Neural cell (in vitro differentiated cells): ENCODE data around the gene OSBPL9. TPM values are rescaled to one million over a fixed set of nuclear protein-coding genes. Genes with fewer than 3 reads are reported as not detected.

Experiments
- H2AFZ ChIP-seq: fragments of 200-600, 300-800 bp; sonication (generic), shearing (Covaris generic); 2 replicates; pipeline ENCODE4 v1.6.0; 2014; ENCODE audit warnings: low read depth, mild to moderate bottlenecking, antibody characterized with exemption, low read length, moderate library complexity
- H3F3A ChIP-seq: fragments of 200-600 bp; shearing (Covaris generic); 2 replicates; pipeline ENCODE4 v1.6.1; 2016; ENCODE audit warnings: mild to moderate bottlenecking, moderate library complexity, mixed read lengths, antibody characterized with exemption, low read length; ENCODE audit not compliant: insufficient read depth, poor library complexity, severe bottlenecking
- H3K27ac ChIP-seq: fragments of 200-600, 300-800 bp; sonication (generic), shearing (Covaris generic); 2 replicates; pipeline ENCODE4 v1.5.1; 2014; ENCODE audit warnings: mild to moderate bottlenecking, low read length, moderate library complexity
- H3K27me3 ChIP-seq: fragments of 300-800, 200-600 bp; sonication (generic), shearing (Covaris generic); 2 replicates; pipeline ENCODE4 v1.6.0; 2014; ENCODE audit warnings: mild to moderate bottlenecking, low read depth, low read length, moderate library complexity; ENCODE audit not compliant: insufficient read depth
- H3K36me3 ChIP-seq: fragments of 300-800, 200-600 bp; sonication (generic), shearing (Covaris generic); 2 replicates; pipeline ENCODE4 v1.5.1; 2014; ENCODE audit warnings: mild to moderate bottlenecking, antibody characterized with exemption, low read length, moderate library complexity; ENCODE audit not compliant: insufficient read depth
- H3K4me2 ChIP-seq: fragments of 300-800, 200-600 bp; sonication (generic), shearing (Covaris generic); 2 replicates; pipeline ENCODE4 v1.6.0; 2014; ENCODE audit warnings: mild to moderate bottlenecking, low read length
- H3K4me3 ChIP-seq: fragments of 300-800, 200-600 bp; sonication (generic), shearing (Covaris generic); 2 replicates; pipeline ENCODE4 v1.5.1; 2014; ENCODE audit warnings: mild to moderate bottlenecking, low read length, moderate library complexity
- H3K79me2 ChIP-seq: fragments of 200-600 bp; shearing (Covaris generic); replicated peaks from 2 replicates; pipeline ENCODE4 v1.6.0; 2014; ENCODE audit warnings: mild to moderate bottlenecking, low read length, moderate library complexity; ENCODE audit not compliant: insufficient read depth
- H3K9ac ChIP-seq: fragments of 300-800, 200-600 bp; sonication (generic), shearing (Covaris generic); 2 replicates; pipeline ENCODE4 v1.6.1; 2016; ENCODE audit warnings: mild to moderate bottlenecking, low read length, mixed read lengths
- H3K9me2 ChIP-seq: fragments of 200-600 bp; shearing (Covaris generic); 2 replicates; pipeline ENCODE4 v1.6.1; 2016; ENCODE audit warnings: mild to moderate bottlenecking, low read length, mixed read lengths; ENCODE audit not compliant: insufficient read depth
- H3K9me3 ChIP-seq: fragments of 200-600, 300-800 bp; sonication (generic), shearing (Covaris generic); 2 replicates; pipeline ENCODE4 v1.6.1; 2016; ENCODE audit warnings: mild to moderate bottlenecking, mixed run types, low read length, moderate library complexity, mixed read lengths
- H4K20me1 ChIP-seq: fragments of 200-600 bp; shearing (Covaris generic); 2 replicates; pipeline ENCODE4 v1.6.1; 2016; ENCODE audit warnings: mild to moderate bottlenecking, mixed run types; ENCODE audit not compliant: insufficient read depth
- CTCF ChIP-seq: fragments of 450-650 bp; IDR thresholded peaks from 2 replicates; pipeline ENCODE4 v1.5.1; 2014; ENCODE audit warnings: antibody characterized with exemption, mild to moderate bottlenecking, moderate library complexity; ENCODE audit not compliant: poor library complexity, severe bottlenecking
- EP300 ChIP-seq: fragments of 450-650 bp; conservative IDR thresholded peaks from 2 replicates; pipeline ENCODE4 v1.6.1; 2014; ENCODE audit warnings: antibody characterized with exemption, mild to moderate bottlenecking, moderate library complexity; ENCODE audit not compliant: poor library complexity, severe bottlenecking
- EZH2 ChIP-seq: fragments of 200-600, 300-800 bp; shearing (Covaris generic), sonication (generic); IDR thresholded peaks from 2 replicates; pipeline ENCODE4 v1.6.1; 2014; ENCODE audit warnings: antibody characterized with exemption, low read length, borderline replicate concordance, mild to moderate bottlenecking; ENCODE audit not compliant: insufficient read depth, poor library complexity, severe bottlenecking
- MXI1 ChIP-seq: fragments of 450-650 bp; conservative IDR thresholded peaks from 2 replicates; pipeline ENCODE4 v1.6.1; 2014; ENCODE audit warnings: antibody characterized with exemption, mild to moderate bottlenecking; ENCODE audit not compliant: poor library complexity, severe bottlenecking
- POLR2AphosphoS5 ChIP-seq: IDR thresholded peaks from 2 replicates; pipeline ENCODE4 v1.6.1; 2012
- RAD21 ChIP-seq: fragments of 450-650 bp; conservative IDR thresholded peaks from 2 replicates; pipeline ENCODE4 v1.6.1; 2014; ENCODE audit warnings: antibody characterized with exemption, mild to moderate bottlenecking, moderate library complexity
- SMC3 ChIP-seq: fragments of 450-650 bp; conservative IDR thresholded peaks from 2 replicates; pipeline ENCODE4 v1.6.1; 2014; ENCODE audit warnings: antibody characterized with exemption, mild to moderate bottlenecking, moderate library complexity; ENCODE audit not compliant: poor library complexity
- TAF1 ChIP-seq: IDR thresholded peaks from 2 replicates; pipeline ENCODE4 v1.6.1; 2012; ENCODE audit warnings: low read depth
- polyA plus RNA-seq: library from polyadenylated mRNA; depleted of rRNA; stranded (reverse); fragments of >200 nt; gene quantifications from 2 replicates; pipeline ENCODE4 v1.2.3, GENCODE V29; 2014
- TF ChIP-seq, protein P1 (sequence below): IDR thresholded peaks from 2 replicates; pipeline ENCODE4 v1.6.1; 2012; ENCODE audit warnings: borderline replicate concordance

OSBPL9 gene
- polyA plus RNA-seq, 1 donor from 2014 or later, result 117 TPM

GRCh38 chr1:51752073-51752948 lies 135.4 kb downstream of the OSBPL9 start:
- Histone ChIP-seq H3K4me3 (no peak overlapping the region), H3K9me2 (no peaks in the 10 kb centered on the region), H3K4me2 (no peak overlapping the region), H3K79me2 (peaks cover 4% of the 10 kb centered on the region), H3K36me3 (peaks cover 8% of the 10 kb centered on the region), H3K9me3 (no peaks in the 10 kb centered on the region), H3K27me3 (no peaks in the 10 kb centered on the region), H3F3A (no peaks in the 10 kb centered on the region), H3K27ac (no peak overlapping the region), H2AFZ (no peak overlapping the region), H4K20me1 (no peaks in the 10 kb centered on the region), H3K9ac (no peak overlapping the region)
- no peak for TF ChIP-seq MXI1
- TF ChIP-seq TAF1, result no peak
- TF ChIP-seq RAD21, result no peak
- no peak for TF ChIP-seq POLR2AphosphoS5
- TF ChIP-seq CTCF, result no peak
- no peak for TF ChIP-seq SMC3
- TF ChIP-seq, protein P1, sequence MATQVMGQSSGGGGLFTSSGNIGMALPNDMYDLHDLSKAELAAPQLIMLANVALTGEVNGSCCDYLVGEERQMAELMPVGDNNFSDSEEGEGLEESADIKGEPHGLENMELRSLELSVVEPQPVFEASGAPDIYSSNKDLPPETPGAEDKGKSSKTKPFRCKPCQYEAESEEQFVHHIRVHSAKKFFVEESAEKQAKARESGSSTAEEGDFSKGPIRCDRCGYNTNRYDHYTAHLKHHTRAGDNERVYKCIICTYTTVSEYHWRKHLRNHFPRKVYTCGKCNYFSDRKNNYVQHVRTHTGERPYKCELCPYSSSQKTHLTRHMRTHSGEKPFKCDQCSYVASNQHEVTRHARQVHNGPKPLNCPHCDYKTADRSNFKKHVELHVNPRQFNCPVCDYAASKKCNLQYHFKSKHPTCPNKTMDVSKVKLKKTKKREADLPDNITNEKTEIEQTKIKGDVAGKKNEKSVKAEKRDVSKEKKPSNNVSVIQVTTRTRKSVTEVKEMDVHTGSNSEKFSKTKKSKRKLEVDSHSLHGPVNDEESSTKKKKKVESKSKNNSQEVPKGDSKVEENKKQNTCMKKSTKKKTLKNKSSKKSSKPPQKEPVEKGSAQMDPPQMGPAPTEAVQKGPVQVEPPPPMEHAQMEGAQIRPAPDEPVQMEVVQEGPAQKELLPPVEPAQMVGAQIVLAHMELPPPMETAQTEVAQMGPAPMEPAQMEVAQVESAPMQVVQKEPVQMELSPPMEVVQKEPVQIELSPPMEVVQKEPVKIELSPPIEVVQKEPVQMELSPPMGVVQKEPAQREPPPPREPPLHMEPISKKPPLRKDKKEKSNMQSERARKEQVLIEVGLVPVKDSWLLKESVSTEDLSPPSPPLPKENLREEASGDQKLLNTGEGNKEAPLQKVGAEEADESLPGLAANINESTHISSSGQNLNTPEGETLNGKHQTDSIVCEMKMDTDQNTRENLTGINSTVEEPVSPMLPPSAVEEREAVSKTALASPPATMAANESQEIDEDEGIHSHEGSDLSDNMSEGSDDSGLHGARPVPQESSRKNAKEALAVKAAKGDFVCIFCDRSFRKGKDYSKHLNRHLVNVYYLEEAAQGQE, result no peak
- TF ChIP-seq EZH2, result no peak
- no peak for TF ChIP-seq EP300

- Histone ChIP-seq H3K27ac (no peak overlapping the region), H3F3A (no peaks in the 10 kb centered on the region), H3K79me2 (peaks cover 4% of the 10 kb centered on the region), H2AFZ (no peak overlapping the region), H3K9me3 (no peaks in the 10 kb centered on the region), H3K36me3 (peaks cover 8% of the 10 kb centered on the region), H3K27me3 (no peaks in the 10 kb centered on the region), H4K20me1 (no peaks in the 10 kb centered on the region), H3K9ac (no peak overlapping the region), H3K9me2 (no peaks in the 10 kb centered on the region), H3K4me3 (no peak overlapping the region), H3K4me2 (no peak overlapping the region)
- no peak for TF ChIP-seq TAF1
- no peak for TF ChIP-seq RAD21
- TF ChIP-seq SMC3, result no peak
- TF ChIP-seq MXI1, result no peak
- TF ChIP-seq POLR2AphosphoS5, result no peak
- TF ChIP-seq CTCF, result no peak
- TF ChIP-seq, protein P1, result no peak
- TF ChIP-seq EZH2, result no peak
These were observed 137.1 kb downstream of the OSBPL9 start for GRCh38 chr1:51753969-51754368.
